Uterus (tissue), 2 donors: Measurements from ENCODE around the gene ENO2.

Source experiments
- POLR2A ChIP-seq, 2 donors: fragments of 450-650 bp; IDR thresholded peaks; one replicate each; pipeline ENCODE4 v1.6.1; 2016; ENCODE audit warnings: antibody characterized with exemption in 2 of 2, mild to moderate bottlenecking in 1 of 2, moderate library complexity in 1 of 2
- TF ChIP-seq, protein P1 (sequence below), 4 experiments: fragments of 200-600 bp in 2 of 4; fragments of 450-650 bp in 2 of 4; sonication (generic) in 2 of 4; IDR thresholded peaks; one replicate each; pipeline ENCODE4 v1.5.1; 2016 to 2019; ENCODE audit warnings: antibody characterized with exemption in 4 of 4, mild to moderate bottlenecking in 2 of 4, moderate library complexity in 1 of 4

DNA sequence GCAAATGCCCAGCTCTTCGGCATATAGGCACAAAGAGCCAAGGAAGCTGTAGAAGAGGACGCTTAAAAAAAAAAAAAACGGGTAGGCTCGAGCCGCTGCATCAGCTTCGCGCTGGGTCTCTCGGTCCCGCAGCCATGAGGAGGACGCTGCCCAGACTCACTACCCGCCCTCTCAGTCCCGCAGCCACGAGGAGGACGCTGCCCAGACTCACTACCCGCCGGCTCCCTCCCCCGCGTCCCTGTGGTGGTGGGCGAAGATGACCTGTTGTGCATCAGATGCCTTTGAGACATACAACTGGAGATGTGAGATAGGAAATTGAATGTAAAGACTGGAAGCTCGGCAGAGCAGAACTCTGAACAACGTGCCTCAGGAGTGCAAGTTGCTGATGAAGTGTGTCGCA lies 29.8 kb upstream of the ENO2 start:
- TF ChIP-seq, protein P1, sequence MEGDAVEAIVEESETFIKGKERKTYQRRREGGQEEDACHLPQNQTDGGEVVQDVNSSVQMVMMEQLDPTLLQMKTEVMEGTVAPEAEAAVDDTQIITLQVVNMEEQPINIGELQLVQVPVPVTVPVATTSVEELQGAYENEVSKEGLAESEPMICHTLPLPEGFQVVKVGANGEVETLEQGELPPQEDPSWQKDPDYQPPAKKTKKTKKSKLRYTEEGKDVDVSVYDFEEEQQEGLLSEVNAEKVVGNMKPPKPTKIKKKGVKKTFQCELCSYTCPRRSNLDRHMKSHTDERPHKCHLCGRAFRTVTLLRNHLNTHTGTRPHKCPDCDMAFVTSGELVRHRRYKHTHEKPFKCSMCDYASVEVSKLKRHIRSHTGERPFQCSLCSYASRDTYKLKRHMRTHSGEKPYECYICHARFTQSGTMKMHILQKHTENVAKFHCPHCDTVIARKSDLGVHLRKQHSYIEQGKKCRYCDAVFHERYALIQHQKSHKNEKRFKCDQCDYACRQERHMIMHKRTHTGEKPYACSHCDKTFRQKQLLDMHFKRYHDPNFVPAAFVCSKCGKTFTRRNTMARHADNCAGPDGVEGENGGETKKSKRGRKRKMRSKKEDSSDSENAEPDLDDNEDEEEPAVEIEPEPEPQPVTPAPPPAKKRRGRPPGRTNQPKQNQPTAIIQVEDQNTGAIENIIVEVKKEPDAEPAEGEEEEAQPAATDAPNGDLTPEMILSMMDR (IDR thresholded peaks at IDR 0.05): no peak
- no peak for TF ChIP-seq POLR2A (IDR thresholded peaks at IDR 0.05)
